ENCODE results near the gene GATB. TPM values are rescaled to one million over a fixed set of nuclear protein-coding genes. Genes with fewer than 3 reads are reported as not detected.
A peak's percentile ranks its signal among the peaks of the same experiment; 100 is the strongest.

Gene GATB
- total and polyA plus RNA-seq, 10 of the 15 experiments (the other 5 are each of a cell fraction or from before 2014, with no cell fraction given), result 20.5 to 37.3 (median 30.5) TPM

DNA sequence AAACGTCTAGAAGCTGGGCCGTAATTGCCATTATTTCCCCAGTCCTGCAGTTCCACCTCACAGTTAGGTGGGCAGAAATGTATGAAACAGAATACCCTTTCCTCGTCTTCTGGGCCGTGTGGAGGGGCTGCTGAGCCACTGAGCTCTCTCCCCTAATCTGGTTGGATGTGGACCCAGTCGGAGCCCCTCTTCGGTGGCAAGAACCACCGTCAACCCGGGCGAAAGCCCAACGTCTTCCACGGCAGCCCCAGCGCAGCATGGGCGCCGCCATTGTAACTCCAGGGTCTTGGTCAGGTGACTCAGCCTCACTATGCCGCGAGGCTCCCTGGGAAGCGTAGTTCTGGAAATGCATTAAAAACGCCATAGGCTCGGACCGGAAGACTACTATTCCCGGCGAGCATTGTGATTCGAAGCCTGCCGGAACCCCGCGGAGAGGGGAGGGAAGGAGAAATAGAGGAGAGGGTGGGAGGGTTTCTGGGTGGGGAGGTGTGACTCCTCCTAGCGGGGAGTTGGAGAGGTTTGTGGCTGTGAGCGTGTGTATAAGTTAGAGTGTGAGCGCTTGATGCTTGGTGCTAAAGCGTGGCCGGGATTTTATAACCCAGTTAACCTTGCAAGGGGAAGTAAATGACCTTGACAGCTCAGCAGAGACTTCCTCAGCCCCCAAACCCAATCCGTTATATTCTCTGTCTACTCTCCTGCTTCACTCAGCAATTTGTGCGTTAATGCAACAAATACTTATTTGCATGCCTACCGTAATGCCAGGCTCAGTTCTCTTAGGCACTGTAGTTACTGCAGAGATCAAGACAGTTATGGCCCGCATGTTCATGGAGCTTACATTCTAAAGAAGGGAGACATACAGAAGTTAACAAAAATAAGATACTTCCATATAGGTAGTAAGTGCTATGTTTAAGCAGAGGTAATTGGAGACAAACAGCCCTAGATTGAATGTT, at the start of gene GATB (continued):
- TF ChIP-seq, protein P1, sequence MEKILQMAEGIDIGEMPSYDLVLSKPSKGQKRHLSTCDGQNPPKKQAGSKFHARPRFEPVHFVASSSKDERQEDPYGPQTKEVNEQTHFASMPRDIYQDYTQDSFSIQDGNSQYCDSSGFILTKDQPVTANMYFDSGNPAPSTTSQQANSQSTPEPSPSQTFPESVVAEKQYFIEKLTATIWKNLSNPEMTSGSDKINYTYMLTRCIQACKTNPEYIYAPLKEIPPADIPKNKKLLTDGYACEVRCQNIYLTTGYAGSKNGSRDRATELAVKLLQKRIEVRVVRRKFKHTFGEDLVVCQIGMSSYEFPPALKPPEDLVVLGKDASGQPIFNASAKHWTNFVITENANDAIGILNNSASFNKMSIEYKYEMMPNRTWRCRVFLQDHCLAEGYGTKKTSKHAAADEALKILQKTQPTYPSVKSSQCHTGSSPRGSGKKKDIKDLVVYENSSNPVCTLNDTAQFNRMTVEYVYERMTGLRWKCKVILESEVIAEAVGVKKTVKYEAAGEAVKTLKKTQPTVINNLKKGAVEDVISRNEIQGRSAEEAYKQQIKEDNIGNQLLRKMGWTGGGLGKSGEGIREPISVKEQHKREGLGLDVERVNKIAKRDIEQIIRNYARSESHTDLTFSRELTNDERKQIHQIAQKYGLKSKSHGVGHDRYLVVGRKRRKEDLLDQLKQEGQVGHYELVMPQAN (conservative IDR thresholded peaks at IDR 0.05), result peak; percentile 98
- TF ChIP-seq, protein P2, sequence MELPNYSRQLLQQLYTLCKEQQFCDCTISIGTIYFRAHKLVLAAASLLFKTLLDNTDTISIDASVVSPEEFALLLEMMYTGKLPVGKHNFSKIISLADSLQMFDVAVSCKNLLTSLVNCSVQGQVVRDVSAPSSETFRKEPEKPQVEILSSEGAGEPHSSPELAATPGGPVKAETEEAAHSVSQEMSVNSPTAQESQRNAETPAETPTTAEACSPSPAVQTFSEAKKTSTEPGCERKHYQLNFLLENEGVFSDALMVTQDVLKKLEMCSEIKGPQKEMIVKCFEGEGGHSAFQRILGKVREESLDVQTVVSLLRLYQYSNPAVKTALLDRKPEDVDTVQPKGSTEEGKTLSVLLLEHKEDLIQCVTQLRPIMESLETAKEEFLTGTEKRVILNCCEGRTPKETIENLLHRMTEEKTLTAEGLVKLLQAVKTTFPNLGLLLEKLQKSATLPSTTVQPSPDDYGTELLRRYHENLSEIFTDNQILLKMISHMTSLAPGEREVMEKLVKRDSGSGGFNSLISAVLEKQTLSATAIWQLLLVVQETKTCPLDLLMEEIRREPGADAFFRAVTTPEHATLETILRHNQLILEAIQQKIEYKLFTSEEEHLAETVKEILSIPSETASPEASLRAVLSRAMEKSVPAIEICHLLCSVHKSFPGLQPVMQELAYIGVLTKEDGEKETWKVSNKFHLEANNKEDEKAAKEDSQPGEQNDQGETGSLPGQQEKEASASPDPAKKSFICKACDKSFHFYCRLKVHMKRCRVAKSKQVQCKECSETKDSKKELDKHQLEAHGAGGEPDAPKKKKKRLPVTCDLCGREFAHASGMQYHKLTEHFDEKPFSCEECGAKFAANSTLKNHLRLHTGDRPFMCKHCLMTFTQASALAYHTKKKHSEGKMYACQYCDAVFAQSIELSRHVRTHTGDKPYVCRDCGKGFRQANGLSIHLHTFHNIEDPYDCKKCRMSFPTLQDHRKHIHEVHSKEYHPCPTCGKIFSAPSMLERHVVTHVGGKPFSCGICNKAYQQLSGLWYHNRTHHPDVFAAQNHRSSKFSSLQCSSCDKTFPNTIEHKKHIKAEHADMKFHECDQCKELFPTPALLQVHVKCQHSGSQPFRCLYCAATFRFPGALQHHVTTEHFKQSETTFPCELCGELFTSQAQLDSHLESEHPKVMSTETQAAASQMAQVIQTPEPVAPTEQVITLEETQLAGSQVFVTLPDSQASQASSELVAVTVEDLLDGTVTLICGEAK (IDR thresholded peaks at IDR 0.05; ENCODE audit: borderline replicate concordance), result peak; percentile 94
- TF ChIP-seq, protein P3, sequence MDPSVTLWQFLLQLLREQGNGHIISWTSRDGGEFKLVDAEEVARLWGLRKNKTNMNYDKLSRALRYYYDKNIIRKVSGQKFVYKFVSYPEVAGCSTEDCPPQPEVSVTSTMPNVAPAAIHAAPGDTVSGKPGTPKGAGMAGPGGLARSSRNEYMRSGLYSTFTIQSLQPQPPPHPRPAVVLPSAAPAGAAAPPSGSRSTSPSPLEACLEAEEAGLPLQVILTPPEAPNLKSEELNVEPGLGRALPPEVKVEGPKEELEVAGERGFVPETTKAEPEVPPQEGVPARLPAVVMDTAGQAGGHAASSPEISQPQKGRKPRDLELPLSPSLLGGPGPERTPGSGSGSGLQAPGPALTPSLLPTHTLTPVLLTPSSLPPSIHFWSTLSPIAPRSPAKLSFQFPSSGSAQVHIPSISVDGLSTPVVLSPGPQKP (IDR thresholded peaks at IDR 0.05; ENCODE audit: low read depth, low read length), result peak; percentile 72; the same call in 1 of the 2 replicates
- TF ChIP-seq, protein P4, sequence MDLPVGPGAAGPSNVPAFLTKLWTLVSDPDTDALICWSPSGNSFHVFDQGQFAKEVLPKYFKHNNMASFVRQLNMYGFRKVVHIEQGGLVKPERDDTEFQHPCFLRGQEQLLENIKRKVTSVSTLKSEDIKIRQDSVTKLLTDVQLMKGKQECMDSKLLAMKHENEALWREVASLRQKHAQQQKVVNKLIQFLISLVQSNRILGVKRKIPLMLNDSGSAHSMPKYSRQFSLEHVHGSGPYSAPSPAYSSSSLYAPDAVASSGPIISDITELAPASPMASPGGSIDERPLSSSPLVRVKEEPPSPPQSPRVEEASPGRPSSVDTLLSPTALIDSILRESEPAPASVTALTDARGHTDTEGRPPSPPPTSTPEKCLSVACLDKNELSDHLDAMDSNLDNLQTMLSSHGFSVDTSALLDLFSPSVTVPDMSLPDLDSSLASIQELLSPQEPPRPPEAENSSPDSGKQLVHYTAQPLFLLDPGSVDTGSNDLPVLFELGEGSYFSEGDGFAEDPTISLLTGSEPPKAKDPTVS (IDR thresholded peaks at IDR 0.05; ENCODE audit: low read depth, low read length), result peak; percentile 27; the same call in 1 of the 2 replicates
- TF ChIP-seq ZNF207 (IDR thresholded peaks at IDR 0.05; ENCODE audit: borderline replicate concordance) (0 out of 2 replicates have a peak, but pooled peaks have one; percentile 46), CHD2 (IDR thresholded peaks at IDR 0.05; ENCODE audit: borderline replicate concordance, low read depth, low read length) (peak; percentile 79; the same call in 1 of the 2 replicates), KDM1A (IDR thresholded peaks at IDR 0.05; ENCODE audit: borderline replicate concordance) (no peak), JUND (IDR thresholded peaks at IDR 0.05; ENCODE audit: low read depth, low read length) (no peak)
- TF ChIP-seq, protein P5, sequence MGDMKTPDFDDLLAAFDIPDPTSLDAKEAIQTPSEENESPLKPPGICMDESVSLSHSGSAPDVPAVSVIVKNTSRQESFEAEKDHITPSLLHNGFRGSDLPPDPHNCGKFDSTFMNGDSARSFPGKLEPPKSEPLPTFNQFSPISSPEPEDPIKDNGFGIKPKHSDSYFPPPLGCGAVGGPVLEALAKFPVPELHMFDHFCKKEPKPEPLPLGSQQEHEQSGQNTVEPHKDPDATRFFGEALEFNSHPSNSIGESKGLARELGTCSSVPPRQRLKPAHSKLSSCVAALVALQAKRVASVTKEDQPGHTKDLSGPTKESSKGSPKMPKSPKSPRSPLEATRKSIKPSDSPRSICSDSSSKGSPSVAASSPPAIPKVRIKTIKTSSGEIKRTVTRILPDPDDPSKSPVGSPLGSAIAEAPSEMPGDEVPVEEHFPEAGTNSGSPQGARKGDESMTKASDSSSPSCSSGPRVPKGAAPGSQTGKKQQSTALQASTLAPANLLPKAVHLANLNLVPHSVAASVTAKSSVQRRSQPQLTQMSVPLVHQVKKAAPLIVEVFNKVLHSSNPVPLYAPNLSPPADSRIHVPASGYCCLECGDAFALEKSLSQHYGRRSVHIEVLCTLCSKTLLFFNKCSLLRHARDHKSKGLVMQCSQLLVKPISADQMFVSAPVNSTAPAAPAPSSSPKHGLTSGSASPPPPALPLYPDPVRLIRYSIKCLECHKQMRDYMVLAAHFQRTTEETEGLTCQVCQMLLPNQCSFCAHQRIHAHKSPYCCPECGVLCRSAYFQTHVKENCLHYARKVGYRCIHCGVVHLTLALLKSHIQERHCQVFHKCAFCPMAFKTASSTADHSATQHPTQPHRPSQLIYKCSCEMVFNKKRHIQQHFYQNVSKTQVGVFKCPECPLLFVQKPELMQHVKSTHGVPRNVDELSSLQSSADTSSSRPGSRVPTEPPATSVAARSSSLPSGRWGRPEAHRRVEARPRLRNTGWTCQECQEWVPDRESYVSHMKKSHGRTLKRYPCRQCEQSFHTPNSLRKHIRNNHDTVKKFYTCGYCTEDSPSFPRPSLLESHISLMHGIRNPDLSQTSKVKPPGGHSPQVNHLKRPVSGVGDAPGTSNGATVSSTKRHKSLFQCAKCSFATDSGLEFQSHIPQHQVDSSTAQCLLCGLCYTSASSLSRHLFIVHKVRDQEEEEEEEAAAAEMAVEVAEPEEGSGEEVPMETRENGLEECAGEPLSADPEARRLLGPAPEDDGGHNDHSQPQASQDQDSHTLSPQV (IDR thresholded peaks at IDR 0.05), result no peak
- TF ChIP-seq, protein P6, sequence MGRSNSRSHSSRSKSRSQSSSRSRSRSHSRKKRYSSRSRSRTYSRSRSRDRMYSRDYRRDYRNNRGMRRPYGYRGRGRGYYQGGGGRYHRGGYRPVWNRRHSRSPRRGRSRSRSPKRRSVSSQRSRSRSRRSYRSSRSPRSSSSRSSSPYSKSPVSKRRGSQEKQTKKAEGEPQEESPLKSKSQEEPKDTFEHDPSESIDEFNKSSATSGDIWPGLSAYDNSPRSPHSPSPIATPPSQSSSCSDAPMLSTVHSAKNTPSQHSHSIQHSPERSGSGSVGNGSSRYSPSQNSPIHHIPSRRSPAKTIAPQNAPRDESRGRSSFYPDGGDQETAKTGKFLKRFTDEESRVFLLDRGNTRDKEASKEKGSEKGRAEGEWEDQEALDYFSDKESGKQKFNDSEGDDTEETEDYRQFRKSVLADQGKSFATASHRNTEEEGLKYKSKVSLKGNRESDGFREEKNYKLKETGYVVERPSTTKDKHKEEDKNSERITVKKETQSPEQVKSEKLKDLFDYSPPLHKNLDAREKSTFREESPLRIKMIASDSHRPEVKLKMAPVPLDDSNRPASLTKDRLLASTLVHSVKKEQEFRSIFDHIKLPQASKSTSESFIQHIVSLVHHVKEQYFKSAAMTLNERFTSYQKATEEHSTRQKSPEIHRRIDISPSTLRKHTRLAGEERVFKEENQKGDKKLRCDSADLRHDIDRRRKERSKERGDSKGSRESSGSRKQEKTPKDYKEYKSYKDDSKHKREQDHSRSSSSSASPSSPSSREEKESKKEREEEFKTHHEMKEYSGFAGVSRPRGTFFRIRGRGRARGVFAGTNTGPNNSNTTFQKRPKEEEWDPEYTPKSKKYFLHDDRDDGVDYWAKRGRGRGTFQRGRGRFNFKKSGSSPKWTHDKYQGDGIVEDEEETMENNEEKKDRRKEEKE (IDR thresholded peaks at IDR 0.05), result no peak

Data from GM12878 (cell line).